GM23338 (cell line): Measurements from ENCODE around the gene IQCK.

Experiments
- EZH2phosphoT487 ChIP-seq: fragments of 200-600 bp; sonication (generic); IDR thresholded peaks from one replicate; pipeline ENCODE4 v1.8.1; 2018; ENCODE audit warnings: antibody characterized with exemption; ENCODE audit not compliant: unreplicated experiment
- NANOG ChIP-seq: IDR thresholded peaks from 2 replicates; pipeline ENCODE4 v1.6.1; 2016; ENCODE audit warnings: antibody characterized with exemption, borderline replicate concordance
- POLR2AphosphoS5 ChIP-seq: IDR thresholded peaks from 2 replicates; pipeline ENCODE4 v1.6.1; 2016; ENCODE audit warnings: antibody characterized with exemption, low read depth

- no peak for TF ChIP-seq EZH2phosphoT487
- TF ChIP-seq POLR2AphosphoS5 = 0 out of 2 replicates have a peak, but pooled peaks have one; percentile 8
- no peak for TF ChIP-seq NANOG
Measured at GRCh38 chr16:19700319-19700781, 17.7 kb upstream of the IQCK start.
